IMR-90 (cell line): ENCODE data around the gene NPBWR2. TPM values are rescaled to one million over a fixed set of nuclear protein-coding genes. Genes with fewer than 3 reads are reported as not detected.
A peak's percentile ranks its signal among the peaks of the same experiment; 100 is the strongest.

Experiments used
- ATAC-seq: fragments of 200-7000 bp; cut with Tn5 transposase; 2 replicates; pipeline ENCODE4 v1.9.1; 2020; ENCODE audit warnings: low read depth, mild to moderate bottlenecking, moderate library complexity
- BruUV-seq: library from RNA; stranded (reverse); fragments of 400-500 nt; replicated peaks from 2 replicates; lab custom pipeline; 2021; lab: Mats Ljungman, UMichigan
- CTCF ChIA-PET: fragments of 300-600 bp; formaldehyde crosslinking; extraction: SDS; loops from one replicate; lab custom pipeline; 2021; ENCODE audit warnings: antibody characterized with exemption; lab: Yijun Ruan, JAX
- POLR2A ChIA-PET: fragments of 300-600 bp; sonication (Branson Sonifier 250); formaldehyde crosslinking; loops from one replicate; lab custom pipeline; 2022; ENCODE audit warnings: antibody characterized with exemption; ENCODE audit not compliant: unreplicated experiment; lab: Charles Lee
- DNase-seq: peaks from one replicate; pipeline ENCODE4 v3.0.0; 2013
- H2AFZ ChIP-seq: replicated peaks from 2 replicates; pipeline ENCODE3; 2013; ENCODE audit warnings: low read length, mild to moderate bottlenecking; ENCODE audit not compliant: poor library complexity
- H2AK5ac ChIP-seq: 2 replicates; pipeline ENCODE4 v1.6.1; 2013; ENCODE audit warnings: low read depth, low read length, inconsistent platforms
- H2AK9ac ChIP-seq: replicated peaks from 2 replicates; pipeline ENCODE3; 2013; ENCODE audit warnings: mild to moderate bottlenecking, low read depth, low read length, moderate library complexity; ENCODE audit not compliant: poor library complexity
- H2BK120ac ChIP-seq: 2 replicates; pipeline ENCODE4 v1.6.1; 2013; ENCODE audit warnings: low read depth, low read length, inconsistent platforms
- H2BK15ac ChIP-seq: 3 replicates; pipeline ENCODE4 v1.6.1; 2013; ENCODE audit warnings: low read depth, low read length, inconsistent platforms
- H2BK20ac ChIP-seq: 2 replicates; pipeline ENCODE4 v1.6.1; 2013; ENCODE audit warnings: low read depth, mild to moderate bottlenecking, inconsistent platforms, low read length, moderate library complexity
- H2BK5ac ChIP-seq: 2 replicates; pipeline ENCODE4 v1.6.1; 2013; ENCODE audit warnings: mild to moderate bottlenecking, low read depth, low read length, inconsistent platforms; ENCODE audit not compliant: poor library complexity, severe bottlenecking
- H3K14ac ChIP-seq: replicated peaks from 2 replicates; pipeline ENCODE4 v1.6.1; 2013; ENCODE audit warnings: low read depth, low read length, inconsistent platforms
- H3K18ac ChIP-seq: 2 replicates; pipeline ENCODE4 v1.6.1; 2013; ENCODE audit warnings: low read depth, low read length, control low read depth
- H3K23ac ChIP-seq: 2 replicates; pipeline ENCODE4 v1.6.1; 2013; ENCODE audit warnings: low read depth, low read length, inconsistent platforms
- H3K27ac ChIP-seq: 2 replicates; pipeline ENCODE4 v1.5.1; 2013; ENCODE audit warnings: mild to moderate bottlenecking, control low read depth, low read length; ENCODE audit not compliant: insufficient read depth
- H3K27me3 ChIP-seq: 2 replicates; pipeline ENCODE4 v1.6.1; 2013; ENCODE audit warnings: low read length; ENCODE audit not compliant: control insufficient read depth, insufficient read depth
- H3K36me3 ChIP-seq: 2 replicates; pipeline ENCODE4 v1.6.1; 2013; ENCODE audit warnings: low read length, mixed read lengths; ENCODE audit not compliant: control insufficient read depth, insufficient read depth
- H3K4ac ChIP-seq: 2 replicates; pipeline ENCODE4 v1.6.1; 2013; ENCODE audit warnings: low read depth, low read length, inconsistent platforms
- H3K4me1 ChIP-seq: 2 replicates; pipeline ENCODE4 v1.6.1; 2013; ENCODE audit warnings: low read length, mixed read lengths; ENCODE audit not compliant: control insufficient read depth, insufficient read depth
- H3K4me2 ChIP-seq: 2 replicates; pipeline ENCODE4 v1.6.1; 2013; ENCODE audit warnings: low read depth, mild to moderate bottlenecking, control low read depth, low read length, moderate library complexity
- H3K4me3 ChIP-seq: 2 replicates; pipeline ENCODE4 v1.5.1; 2013; ENCODE audit warnings: low read depth, mild to moderate bottlenecking, control low read depth, low read length, moderate library complexity; ENCODE audit not compliant: insufficient read depth
- H3K56ac ChIP-seq: 2 replicates; pipeline ENCODE4 v1.6.1; 2013; ENCODE audit warnings: low read length, inconsistent platforms; ENCODE audit not compliant: insufficient read depth; ENCODE audit errors: extremely low read depth
- H3K79me1 ChIP-seq, 2 experiments: 2 replicates each; pipeline ENCODE4 v1.6.1; 2013; ENCODE audit warnings: low read length in 2 of 2, inconsistent platforms in 1 of 2, low read depth in 1 of 2
- H3K9ac ChIP-seq: 2 replicates; pipeline ENCODE4 v1.6.1; 2013; ENCODE audit warnings: low read depth, low read length, control low read depth
- H3K9me1 ChIP-seq: 2 replicates; pipeline ENCODE4 v1.6.1; 2013; ENCODE audit warnings: low read length, inconsistent platforms; ENCODE audit not compliant: insufficient read depth
- H3K9me3 ChIP-seq: 2 replicates; pipeline ENCODE4 v1.6.1; 2013; ENCODE audit warnings: low read length; ENCODE audit not compliant: control insufficient read depth, insufficient read depth
- H4K20me1 ChIP-seq: 2 replicates; pipeline ENCODE4 v1.6.1; 2013; ENCODE audit warnings: low read length, inconsistent platforms; ENCODE audit not compliant: insufficient read depth
- H4K5ac ChIP-seq: 2 replicates; pipeline ENCODE4 v1.6.1; 2013; ENCODE audit warnings: mild to moderate bottlenecking, low read depth, low read length, control low read depth
- H4K8ac ChIP-seq, 2 experiments: 2 replicates each; pipeline ENCODE4 v1.6.1; 2013; ENCODE audit warnings: low read depth in 2 of 2, low read length in 2 of 2, control low read depth in 1 of 2, inconsistent platforms in 1 of 2
- H4K91ac ChIP-seq: 2 replicates; pipeline ENCODE4 v1.6.1; 2013; ENCODE audit warnings: low read depth, low read length, inconsistent platforms; ENCODE audit not compliant: insufficient read depth
- BHLHE40 ChIP-seq: fragments of 150-350 bp; IDR thresholded peaks from 2 replicates; pipeline ENCODE4 v1.6.1; 2016; ENCODE audit warnings: mild to moderate bottlenecking, low read depth, low read length
- CHD1 ChIP-seq: IDR thresholded peaks from 2 replicates; pipeline ENCODE4 v1.6.1; 2012; ENCODE audit warnings: low read depth, low read length, improper control_type of control experiment
- CTCF ChIP-seq: conservative IDR thresholded peaks from 2 replicates; pipeline ENCODE4 v1.5.1; 2012; ENCODE audit warnings: mild to moderate bottlenecking, low read depth, low read length, improper control_type of control experiment
- FOS ChIP-seq: fragments of 150-350 bp; IDR thresholded peaks from 2 replicates; pipeline ENCODE4 v1.6.1; 2016; ENCODE audit warnings: low read depth, low read length
- MAFK ChIP-seq: IDR thresholded peaks from 2 replicates; pipeline ENCODE4 v1.6.1; 2012; ENCODE audit warnings: low read depth, low read length, improper control_type of control experiment
- MAZ ChIP-seq: IDR thresholded peaks from 2 replicates; pipeline ENCODE4 v1.6.1; 2012; ENCODE audit warnings: low read depth, mild to moderate bottlenecking, low read length, improper control_type of control experiment, moderate library complexity, borderline replicate concordance
- MXI1 ChIP-seq: IDR thresholded peaks from 2 replicates; pipeline ENCODE4 v1.6.1; 2012; ENCODE audit warnings: low read depth, mild to moderate bottlenecking, low read length, moderate library complexity, borderline replicate concordance
- NFE2L2 ChIP-seq: fragments of 150-350 bp; IDR thresholded peaks from 2 replicates; pipeline ENCODE4 v1.6.1; 2016; ENCODE audit warnings: low read depth, mild to moderate bottlenecking, low read length
- POLR2A ChIP-seq: IDR thresholded peaks from 2 replicates; pipeline ENCODE4 v1.6.1; 2012; ENCODE audit warnings: mild to moderate bottlenecking, low read depth, low read length
- RAD21 ChIP-seq: IDR thresholded peaks from 2 replicates; pipeline ENCODE4 v1.6.1; 2012; ENCODE audit warnings: low read length, improper control_type of control experiment
- RCOR1 ChIP-seq: IDR thresholded peaks from 2 replicates; pipeline ENCODE4 v1.6.1; 2012; ENCODE audit warnings: mild to moderate bottlenecking, low read length, improper control_type of control experiment; ENCODE audit not compliant: insufficient replicate concordance
- SMC3 ChIP-seq: fragments of 150-350 bp; IDR thresholded peaks from 2 replicates; pipeline ENCODE4 v1.6.1; 2016; ENCODE audit warnings: low read depth, mild to moderate bottlenecking, antibody characterized with exemption, low read length, moderate library complexity
- WGBS, 2 experiments: methylation state at CpG; one replicate each; pipeline versions ENCODE4 v1.1.5 to v1.1.7; 2013; ENCODE audit warnings: missing lambda C conversion rate in 2 of 2; ENCODE audit not compliant: insufficient read length in 1 of 2; ENCODE audit errors: extremely low coverage in 2 of 2; 5-methylcytosine and 5-hydroxymethylcytosine counted together
- dilution Hi-C: fragments of 300-500 bp; cut with HindIII; formaldehyde crosslinking; loops from one replicate; pipeline ENCODE4 v1.14.3; 2018; ENCODE audit warnings: low sequenced_read_pairs; ENCODE audit not compliant: unreplicated experiment
- in situ Hi-C: fragments of 300-500 bp; cut with MboI; formaldehyde crosslinking; loops from 3 replicates; pipeline ENCODE4 v1.14.3; 2019; ENCODE audit warnings: low sequenced_read_pairs, inconsistent platforms, mixed read lengths
- intact Hi-C: fragments of 100-400 bp; cut with micrococcal nuclease; formaldehyde crosslinking; loops from 2 replicates; pipeline ENCODE4 v1.10.0; 2022
- polyA plus RNA-seq, 3 experiments: library from polyadenylated mRNA; depleted of rRNA; stranded (reverse); fragments of >200 nt; gene quantifications; 2 replicates each; pipeline ENCODE4 v1.2.3, GENCODE V29; 2012; ENCODE audit warnings: low replicate concordance in 1 of 3
- total RNA-seq: library from RNA; depleted of rRNA; stranded (reverse); fragments of >200 nt; gene quantifications from 2 replicates; pipeline ENCODE4 v1.2.3, GENCODE V29; 2012
- TF ChIP-seq, protein P1 (sequence below): fragments of 150-350 bp; IDR thresholded peaks from 2 replicates; pipeline ENCODE4 v1.6.1; 2017; ENCODE audit warnings: mild to moderate bottlenecking, antibody characterized with exemption, low read length, low read depth
- TF ChIP-seq, protein P2 (sequence below): fragments of 150-350 bp; IDR thresholded peaks from 2 replicates; pipeline ENCODE4 v1.6.1; 2016; ENCODE audit warnings: low read depth, mild to moderate bottlenecking, low read length, moderate library complexity, borderline replicate concordance

NPBWR2 gene
- total and polyA plus RNA-seq, 2 of the 4 experiments (the other 2 are of a cell fraction), result not detected

- Histone ChIP-seq H3K9ac (no peak overlapping the region), H3K18ac (no peak overlapping the region), H2BK15ac (no peak overlapping the region), H3K27me3 (no peaks in the 10 kb centered on the region), H3K14ac (peak overlapping the region; percentile 37; the same call in 1 of the 2 replicates), H2AK9ac (peak overlapping the region; percentile 81), H2BK20ac (peak overlapping the region; percentile 26; the same call in 1 of the 2 replicates), H2AFZ (peak overlapping the region; percentile 65), H3K23ac (no peak overlapping the region), H4K20me1 (peaks cover 15% of the 10 kb centered on the region), H3K9me3 (no peaks in the 10 kb centered on the region), H3K4me3 (no peak overlapping the region), H4K8ac (peak overlapping the region in 1 of 2 experiments; percentile 37; a peak in 1 of 4 replicates), H2BK5ac (no peak overlapping the region), H3K36me3 (peaks cover 2% of the 10 kb centered on the region; the same call in 1 of the 2 replicates), H3K4me2 (no peak overlapping the region; the same call in 1 of the 2 replicates), H3K79me1 (peaks cover 10 to 38% of the 10 kb centered on the region in 2 experiments; a peak in 3 of 4 replicates), H4K5ac (no peak overlapping the region), H3K4me1 (peaks cover 27% of the 10 kb centered on the region), H2BK120ac (peak overlapping the region; percentile 52), H3K9me1 (peaks cover 19% of the 10 kb centered on the region), H3K4ac (peak overlapping the region; percentile 23; the same call in 1 of the 2 replicates), H3K56ac (no peak overlapping the region), H4K91ac (no peak overlapping the region), H3K27ac (no peak overlapping the region; the same call in 1 of the 2 replicates), H2AK5ac (peak overlapping the region; percentile 78)
- DNase-seq (no peak), ATAC-seq (no peak)
- 65% methylated on average over 16 of the region's 27 CpGs; no CpG with 5 or more reads in 1 of the 2 experiments for WGBS, 2 experiments
- BruUV-seq, result no TSS peak
- CTCF ChIA-PET, result no interaction called here
- dilution Hi-C loops, result no loop called here
- intact Hi-C loops, result no loop called here
- POLR2A ChIA-PET, result no interaction called here
- in situ Hi-C loops, result no loop called here
- TF ChIP-seq MAFK (no peak), POLR2A (no peak), CTCF (no peak), MAZ (no peak), RAD21 (no peak), CHD1 (no peak), BHLHE40 (no peak), NFE2L2 (no peak), FOS (no peak), MXI1 (no peak), SMC3 (no peak), RCOR1 (no peak)
- TF ChIP-seq, protein P1, sequence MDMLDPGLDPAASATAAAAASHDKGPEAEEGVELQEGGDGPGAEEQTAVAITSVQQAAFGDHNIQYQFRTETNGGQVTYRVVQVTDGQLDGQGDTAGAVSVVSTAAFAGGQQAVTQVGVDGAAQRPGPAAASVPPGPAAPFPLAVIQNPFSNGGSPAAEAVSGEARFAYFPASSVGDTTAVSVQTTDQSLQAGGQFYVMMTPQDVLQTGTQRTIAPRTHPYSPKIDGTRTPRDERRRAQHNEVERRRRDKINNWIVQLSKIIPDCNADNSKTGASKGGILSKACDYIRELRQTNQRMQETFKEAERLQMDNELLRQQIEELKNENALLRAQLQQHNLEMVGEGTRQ, result no peak
- TF ChIP-seq, protein P2, sequence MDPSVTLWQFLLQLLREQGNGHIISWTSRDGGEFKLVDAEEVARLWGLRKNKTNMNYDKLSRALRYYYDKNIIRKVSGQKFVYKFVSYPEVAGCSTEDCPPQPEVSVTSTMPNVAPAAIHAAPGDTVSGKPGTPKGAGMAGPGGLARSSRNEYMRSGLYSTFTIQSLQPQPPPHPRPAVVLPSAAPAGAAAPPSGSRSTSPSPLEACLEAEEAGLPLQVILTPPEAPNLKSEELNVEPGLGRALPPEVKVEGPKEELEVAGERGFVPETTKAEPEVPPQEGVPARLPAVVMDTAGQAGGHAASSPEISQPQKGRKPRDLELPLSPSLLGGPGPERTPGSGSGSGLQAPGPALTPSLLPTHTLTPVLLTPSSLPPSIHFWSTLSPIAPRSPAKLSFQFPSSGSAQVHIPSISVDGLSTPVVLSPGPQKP, result no peak
Measured at GRCh38 chr20:64065062-64065973, 42.0 kb downstream of the NPBWR2 start.
